IMR-90 (cell line): ENCODE results near the gene DYRK2. TPM values are rescaled to one million over a fixed set of nuclear protein-coding genes. Genes with fewer than 3 reads are reported as not detected.

Experiments used
- ATAC-seq: fragments of 200-7000 bp; cut with Tn5 transposase; 2 replicates; pipeline ENCODE4 v1.9.1; 2020; ENCODE audit warnings: low read depth, mild to moderate bottlenecking, moderate library complexity
- BruUV-seq: library from RNA; stranded (reverse); fragments of 400-500 nt; replicated peaks from 2 replicates; lab custom pipeline; 2021; lab: Mats Ljungman, UMichigan
- CTCF ChIA-PET: fragments of 300-600 bp; formaldehyde crosslinking; extraction: SDS; loops from one replicate; lab custom pipeline; 2021; ENCODE audit warnings: antibody characterized with exemption; lab: Yijun Ruan, JAX
- POLR2A ChIA-PET: fragments of 300-600 bp; sonication (Branson Sonifier 250); formaldehyde crosslinking; loops from one replicate; lab custom pipeline; 2022; ENCODE audit warnings: antibody characterized with exemption; ENCODE audit not compliant: unreplicated experiment; lab: Charles Lee
- DNase-seq: peaks from one replicate; pipeline ENCODE4 v3.0.0; 2013
- H2AFZ ChIP-seq: replicated peaks from 2 replicates; pipeline ENCODE3; 2013; ENCODE audit warnings: low read length, mild to moderate bottlenecking; ENCODE audit not compliant: poor library complexity
- H2AK5ac ChIP-seq: 2 replicates; pipeline ENCODE4 v1.6.1; 2013; ENCODE audit warnings: low read depth, low read length, inconsistent platforms
- H2AK9ac ChIP-seq: replicated peaks from 2 replicates; pipeline ENCODE3; 2013; ENCODE audit warnings: mild to moderate bottlenecking, low read depth, low read length, moderate library complexity; ENCODE audit not compliant: poor library complexity
- H2BK120ac ChIP-seq: 2 replicates; pipeline ENCODE4 v1.6.1; 2013; ENCODE audit warnings: low read depth, low read length, inconsistent platforms
- H2BK15ac ChIP-seq: 3 replicates; pipeline ENCODE4 v1.6.1; 2013; ENCODE audit warnings: low read depth, low read length, inconsistent platforms
- H2BK20ac ChIP-seq: 2 replicates; pipeline ENCODE4 v1.6.1; 2013; ENCODE audit warnings: low read depth, mild to moderate bottlenecking, inconsistent platforms, low read length, moderate library complexity
- H2BK5ac ChIP-seq: 2 replicates; pipeline ENCODE4 v1.6.1; 2013; ENCODE audit warnings: mild to moderate bottlenecking, low read depth, low read length, inconsistent platforms; ENCODE audit not compliant: poor library complexity, severe bottlenecking
- H3K14ac ChIP-seq: replicated peaks from 2 replicates; pipeline ENCODE4 v1.6.1; 2013; ENCODE audit warnings: low read depth, low read length, inconsistent platforms
- H3K18ac ChIP-seq: 2 replicates; pipeline ENCODE4 v1.6.1; 2013; ENCODE audit warnings: low read depth, low read length, control low read depth
- H3K23ac ChIP-seq: 2 replicates; pipeline ENCODE4 v1.6.1; 2013; ENCODE audit warnings: low read depth, low read length, inconsistent platforms
- H3K27ac ChIP-seq: 2 replicates; pipeline ENCODE4 v1.5.1; 2013; ENCODE audit warnings: mild to moderate bottlenecking, control low read depth, low read length; ENCODE audit not compliant: insufficient read depth
- H3K27me3 ChIP-seq: 2 replicates; pipeline ENCODE4 v1.6.1; 2013; ENCODE audit warnings: low read length; ENCODE audit not compliant: control insufficient read depth, insufficient read depth
- H3K36me3 ChIP-seq: 2 replicates; pipeline ENCODE4 v1.6.1; 2013; ENCODE audit warnings: low read length, mixed read lengths; ENCODE audit not compliant: control insufficient read depth, insufficient read depth
- H3K4ac ChIP-seq: 2 replicates; pipeline ENCODE4 v1.6.1; 2013; ENCODE audit warnings: low read depth, low read length, inconsistent platforms
- H3K4me1 ChIP-seq: 2 replicates; pipeline ENCODE4 v1.6.1; 2013; ENCODE audit warnings: low read length, mixed read lengths; ENCODE audit not compliant: control insufficient read depth, insufficient read depth
- H3K4me2 ChIP-seq: 2 replicates; pipeline ENCODE4 v1.6.1; 2013; ENCODE audit warnings: low read depth, mild to moderate bottlenecking, control low read depth, low read length, moderate library complexity
- H3K4me3 ChIP-seq: 2 replicates; pipeline ENCODE4 v1.5.1; 2013; ENCODE audit warnings: low read depth, mild to moderate bottlenecking, control low read depth, low read length, moderate library complexity; ENCODE audit not compliant: insufficient read depth
- H3K56ac ChIP-seq: 2 replicates; pipeline ENCODE4 v1.6.1; 2013; ENCODE audit warnings: low read length, inconsistent platforms; ENCODE audit not compliant: insufficient read depth; ENCODE audit errors: extremely low read depth
- H3K79me1 ChIP-seq, 2 experiments: 2 replicates each; pipeline ENCODE4 v1.6.1; 2013; ENCODE audit warnings: low read length in 2 of 2, inconsistent platforms in 1 of 2, low read depth in 1 of 2
- H3K9ac ChIP-seq: 2 replicates; pipeline ENCODE4 v1.6.1; 2013; ENCODE audit warnings: low read depth, low read length, control low read depth
- H3K9me1 ChIP-seq: 2 replicates; pipeline ENCODE4 v1.6.1; 2013; ENCODE audit warnings: low read length, inconsistent platforms; ENCODE audit not compliant: insufficient read depth
- H3K9me3 ChIP-seq: 2 replicates; pipeline ENCODE4 v1.6.1; 2013; ENCODE audit warnings: low read length; ENCODE audit not compliant: control insufficient read depth, insufficient read depth
- H4K20me1 ChIP-seq: 2 replicates; pipeline ENCODE4 v1.6.1; 2013; ENCODE audit warnings: low read length, inconsistent platforms; ENCODE audit not compliant: insufficient read depth
- H4K5ac ChIP-seq: 2 replicates; pipeline ENCODE4 v1.6.1; 2013; ENCODE audit warnings: mild to moderate bottlenecking, low read depth, low read length, control low read depth
- H4K8ac ChIP-seq, 2 experiments: 2 replicates each; pipeline ENCODE4 v1.6.1; 2013; ENCODE audit warnings: low read depth in 2 of 2, low read length in 2 of 2, control low read depth in 1 of 2, inconsistent platforms in 1 of 2
- H4K91ac ChIP-seq: 2 replicates; pipeline ENCODE4 v1.6.1; 2013; ENCODE audit warnings: low read depth, low read length, inconsistent platforms; ENCODE audit not compliant: insufficient read depth
- BHLHE40 ChIP-seq: fragments of 150-350 bp; IDR thresholded peaks from 2 replicates; pipeline ENCODE4 v1.6.1; 2016; ENCODE audit warnings: mild to moderate bottlenecking, low read depth, low read length
- CEBPB ChIP-seq: IDR thresholded peaks from 2 replicates; pipeline ENCODE4 v1.6.1; 2012; ENCODE audit warnings: low read depth, low read length, improper control_type of control experiment
- CHD1 ChIP-seq: IDR thresholded peaks from 2 replicates; pipeline ENCODE4 v1.6.1; 2012; ENCODE audit warnings: low read depth, low read length, improper control_type of control experiment
- CTCF ChIP-seq: conservative IDR thresholded peaks from 2 replicates; pipeline ENCODE4 v1.5.1; 2012; ENCODE audit warnings: mild to moderate bottlenecking, low read depth, low read length, improper control_type of control experiment
- ELK1 ChIP-seq: fragments of 150-350 bp; IDR thresholded peaks from 2 replicates; pipeline ENCODE4 v1.6.1; 2016; ENCODE audit warnings: low read depth, mild to moderate bottlenecking, low read length, moderate library complexity, borderline replicate concordance
- FOS ChIP-seq: fragments of 150-350 bp; IDR thresholded peaks from 2 replicates; pipeline ENCODE4 v1.6.1; 2016; ENCODE audit warnings: low read depth, low read length
- MAFK ChIP-seq: IDR thresholded peaks from 2 replicates; pipeline ENCODE4 v1.6.1; 2012; ENCODE audit warnings: low read depth, low read length, improper control_type of control experiment
- MAZ ChIP-seq: IDR thresholded peaks from 2 replicates; pipeline ENCODE4 v1.6.1; 2012; ENCODE audit warnings: low read depth, mild to moderate bottlenecking, low read length, improper control_type of control experiment, moderate library complexity, borderline replicate concordance
- MXI1 ChIP-seq: IDR thresholded peaks from 2 replicates; pipeline ENCODE4 v1.6.1; 2012; ENCODE audit warnings: low read depth, mild to moderate bottlenecking, low read length, moderate library complexity, borderline replicate concordance
- NFE2L2 ChIP-seq: fragments of 150-350 bp; IDR thresholded peaks from 2 replicates; pipeline ENCODE4 v1.6.1; 2016; ENCODE audit warnings: low read depth, mild to moderate bottlenecking, low read length
- POLR2A ChIP-seq: IDR thresholded peaks from 2 replicates; pipeline ENCODE4 v1.6.1; 2012; ENCODE audit warnings: mild to moderate bottlenecking, low read depth, low read length
- RAD21 ChIP-seq: IDR thresholded peaks from 2 replicates; pipeline ENCODE4 v1.6.1; 2012; ENCODE audit warnings: low read length, improper control_type of control experiment
- RCOR1 ChIP-seq: IDR thresholded peaks from 2 replicates; pipeline ENCODE4 v1.6.1; 2012; ENCODE audit warnings: mild to moderate bottlenecking, low read length, improper control_type of control experiment; ENCODE audit not compliant: insufficient replicate concordance
- RFX5 ChIP-seq: IDR thresholded peaks from 2 replicates; pipeline ENCODE4 v1.8.0; 2012; ENCODE audit warnings: low read depth, mild to moderate bottlenecking, low read length, moderate library complexity
- SMC3 ChIP-seq: fragments of 150-350 bp; IDR thresholded peaks from 2 replicates; pipeline ENCODE4 v1.6.1; 2016; ENCODE audit warnings: low read depth, mild to moderate bottlenecking, antibody characterized with exemption, low read length, moderate library complexity
- USF2 ChIP-seq: fragments of 150-350 bp; IDR thresholded peaks from 2 replicates; pipeline ENCODE4 v1.6.1; 2017; ENCODE audit warnings: mild to moderate bottlenecking, antibody characterized with exemption, low read length, low read depth
- WGBS, 2 experiments: methylation state at CpG; one replicate each; pipeline versions ENCODE4 v1.1.5 to v1.1.7; 2013; ENCODE audit warnings: missing lambda C conversion rate in 2 of 2; ENCODE audit not compliant: insufficient read length in 1 of 2; ENCODE audit errors: extremely low coverage in 2 of 2; 5-methylcytosine and 5-hydroxymethylcytosine counted together
- dilution Hi-C: fragments of 300-500 bp; cut with HindIII; formaldehyde crosslinking; loops from one replicate; pipeline ENCODE4 v1.14.3; 2018; ENCODE audit warnings: low sequenced_read_pairs; ENCODE audit not compliant: unreplicated experiment
- in situ Hi-C: fragments of 300-500 bp; cut with MboI; formaldehyde crosslinking; loops from 3 replicates; pipeline ENCODE4 v1.14.3; 2019; ENCODE audit warnings: low sequenced_read_pairs, inconsistent platforms, mixed read lengths
- intact Hi-C: fragments of 100-400 bp; cut with micrococcal nuclease; formaldehyde crosslinking; loops from 2 replicates; pipeline ENCODE4 v1.10.0; 2022
- polyA plus RNA-seq, 3 experiments: library from polyadenylated mRNA; depleted of rRNA; stranded (reverse); fragments of >200 nt; gene quantifications; 2 replicates each; pipeline ENCODE4 v1.2.3, GENCODE V29; 2012; ENCODE audit warnings: low replicate concordance in 1 of 3
- total RNA-seq: library from RNA; depleted of rRNA; stranded (reverse); fragments of >200 nt; gene quantifications from 2 replicates; pipeline ENCODE4 v1.2.3, GENCODE V29; 2012

The DYRK2 gene
- total and polyA plus RNA-seq, 2 of the 4 experiments (the other 2 are of a cell fraction) = 16.3 to 23.1 TPM

- Histone ChIP-seq H3K36me3 (no peaks in the 10 kb centered on the region), H4K20me1 (no peaks in the 10 kb centered on the region), H4K8ac (no peak overlapping the region), H3K27ac (no peak overlapping the region), H2AK5ac (no peak overlapping the region), H3K4ac (no peak overlapping the region), H2BK120ac (no peak overlapping the region), H2BK20ac (no peak overlapping the region), H3K4me2 (no peak overlapping the region), H2AK9ac (no peak overlapping the region), H3K23ac (no peak overlapping the region), H3K9ac (no peak overlapping the region), H3K9me1 (no peaks in the 10 kb centered on the region; the same call in 1 of the 2 replicates), H3K4me3 (no peak overlapping the region), H4K5ac (no peak overlapping the region), H4K91ac (no peak overlapping the region), H3K18ac (no peak overlapping the region), H3K4me1 (0 out of 2 replicates have a peak, but pooled peaks cover 3% of the 10 kb centered on the region), H3K9me3 (no peaks in the 10 kb centered on the region), H3K56ac (no peak overlapping the region), H2AFZ (no peak overlapping the region), H2BK15ac (no peak overlapping the region), H3K14ac (no peak overlapping the region), H2BK5ac (no peak overlapping the region), H3K27me3 (no peaks in the 10 kb centered on the region), H3K79me1 (no peaks in the 10 kb centered on the region)
- no peak for DNase-seq
- in situ Hi-C loops (no loop called here), dilution Hi-C loops (no loop called here), intact Hi-C loops (no loop called here)
- no peak for TF ChIP-seq RCOR1
- TF ChIP-seq CHD1 = no peak
- no peak for TF ChIP-seq CTCF
- no peak for TF ChIP-seq POLR2A
- no peak for TF ChIP-seq MAFK
- TF ChIP-seq RAD21 = no peak
- TF ChIP-seq ELK1 = no peak
- no peak for TF ChIP-seq NFE2L2
- no peak for TF ChIP-seq USF2
- no peak for TF ChIP-seq FOS
- no peak for TF ChIP-seq BHLHE40
- no peak for TF ChIP-seq CEBPB
- no peak for TF ChIP-seq SMC3
- no peak for TF ChIP-seq RFX5
- TF ChIP-seq MXI1 = no peak
- TF ChIP-seq MAZ = no peak
- WGBS, 2 experiments = no CpG with 5 or more reads among the region's 2 CpGs
- ChIA-PET CTCF (no interaction called here), POLR2A (no interaction called here)
- ATAC-seq = no peak
- no TSS peak for BruUV-seq
Measured at GRCh38 chr12:67692966-67693365, 44.4 kb downstream of the DYRK2 start.
